ENCODE results near the gene PRPH. TPM values are rescaled to one million over a fixed set of nuclear protein-coding genes. Genes with fewer than 3 reads are reported as not detected.

PRPH gene
- total and polyA plus RNA-seq, 2 of the 8 experiments (the other 6 are each of a cell fraction or from before 2014, with no cell fraction given), result 0.79 to 1.4 TPM

- H2AK5ac ChIP-seq (ENCODE audit: low read depth, low read length), result no peak overlapping the region
- no peaks in the 10 kb centered on the region for H4K20me1 ChIP-seq (replicated peaks in 1 of 2; ENCODE audit: control insufficient read depth in 1 of 2, insufficient read depth in 2 of 2, low read length in 2 of 2)
- H3K79me1 ChIP-seq (ENCODE audit: low read depth, low read length), result no peaks in the 10 kb centered on the region
- H2BK120ac ChIP-seq (replicated peaks; ENCODE audit: low read depth, low read length), result no peak overlapping the region
- H4K91ac ChIP-seq (replicated peaks; ENCODE audit: insufficient read length, low read length), result no peak overlapping the region
- no peaks in the 10 kb centered on the region for H3K4me1 ChIP-seq (replicated peaks in 1 of 4; ENCODE audit: control insufficient read depth in 3 of 4, insufficient read depth in 4 of 4, low read length in 3 of 4)
- H3K79me2 ChIP-seq (ENCODE audit: control insufficient read depth in 1 of 2, insufficient read depth in 2 of 2, low read length in 2 of 2), result no peaks in the 10 kb centered on the region
- H3K14ac ChIP-seq (ENCODE audit: insufficient read length), result no peak overlapping the region
- H3K27me3 ChIP-seq (replicated peaks in 1 of 4; ENCODE audit: control insufficient read depth in 3 of 4, extremely low read depth in 1 of 4, insufficient read depth in 3 of 4, low read length in 3 of 4), result no peaks in the 10 kb centered on the region
- no peaks in the 10 kb centered on the region for H3K23me2 ChIP-seq (ENCODE audit: low read depth, low read length)
- no peak overlapping the region for H2BK20ac ChIP-seq (ENCODE audit: low read length)
- H2AFZ ChIP-seq (ENCODE audit: low read length), result no peak overlapping the region
- no peaks in the 10 kb centered on the region for H3K36me3 ChIP-seq (ENCODE audit: control insufficient read depth in 2 of 4, insufficient read depth in 4 of 4, low read length in 3 of 4)
- no peak for DNase-seq (ENCODE audit: low read depth in 1 of 2, low spot score in 2 of 2)
- WGBS, 2 experiments (ENCODE audit: extremely low coverage in 1 of 2, insufficient coverage in 1 of 2, insufficient read length in 1 of 2, insufficient replicate concordance in 2 of 2, low coverage in 1 of 2, low lambda C conversion rate in 2 of 2, missing lambda C conversion rate in 1 of 2), result 78% methylated on average over 11 of the region's 11 CpGs; no CpG with 5 or more reads in 1 of the 2 experiments
- H4K5ac ChIP-seq (ENCODE audit: insufficient read length, low read depth, low read length), result no peak overlapping the region
- CTCF ChIA-PET (ENCODE audit: partially characterized antibody), result interaction anchor here (0.6 to 1.7 kb wide), 5 partner anchors 10 to 121 kb away, joined by 3 to 6 read pairs (median 3); partner anchors contain the start of gene TUBA1C
- no peak overlapping the region for H3K9ac ChIP-seq (replicated peaks in 1 of 4; ENCODE audit: extremely low read depth in 1 of 4, low read depth in 3 of 4, low read length in 3 of 4)
- no peak overlapping the region for H3K4ac ChIP-seq (replicated peaks; ENCODE audit: insufficient read length, low read depth, low read length)
- FAIRE-seq, result no peak
- H3K18ac ChIP-seq (ENCODE audit: extremely low read depth, low read length), result no peak overlapping the region
- POLR2A ChIA-PET (ENCODE audit: partially characterized antibody), result interaction anchor here (1.4 to 3.9 kb wide), 2 partner anchors 12 to 17 kb away, joined by 3 to 39 read pairs; partner anchors contain the start of gene TUBA1C
- no peak overlapping the region for H3K23ac ChIP-seq (ENCODE audit: insufficient read length)
- H2BK5ac ChIP-seq (ENCODE audit: low read depth, low read length), result no peak overlapping the region
- no peak overlapping the region for H2BK12ac ChIP-seq (ENCODE audit: low read depth, low read length)
- H4K8ac ChIP-seq (ENCODE audit: extremely low read depth, insufficient read depth, low read length), result no peak overlapping the region
- no peak overlapping the region for H3K27ac ChIP-seq (ENCODE audit: low read depth, low read length)
- H3K4me2 ChIP-seq (ENCODE audit: insufficient read depth in 1 of 2, low read depth in 2 of 2, low read length in 2 of 2), result no peak overlapping the region
- TF ChIP-seq EP300 (IDR thresholded peaks at IDR 0.05; ENCODE audit: borderline replicate concordance in 1 of 2, low read depth in 2 of 2, low read length in 2 of 2) (no peak), RFX5 (IDR thresholded peaks at IDR 0.05; ENCODE audit: borderline replicate concordance, low read depth, low read length) (no peak), TAF1 (IDR thresholded peaks at IDR 0.05; ENCODE audit: low read depth, low read length) (no peak), TBP (IDR thresholded peaks at IDR 0.05; ENCODE audit: low read depth, low read length) (no peak), KDM1A (IDR thresholded peaks at IDR 0.05; ENCODE audit: borderline replicate concordance, low read length) (no peak), CHD2 (IDR thresholded peaks at IDR 0.05; ENCODE audit: low read length) (no peak)
- no peaks in the 10 kb centered on the region for H3K9me3 ChIP-seq (ENCODE audit: insufficient read depth in 2 of 2, low read depth in 1 of 2, low read length in 1 of 2)
- no peak overlapping the region for H2BK15ac ChIP-seq (ENCODE audit: low read length)
- no peak overlapping the region for H3K56ac ChIP-seq (replicated peaks; ENCODE audit: insufficient read length, low read depth, low read length)
- no peak overlapping the region for H3K4me3 ChIP-seq (ENCODE audit: extremely low read depth in 1 of 4, insufficient read depth in 2 of 4, low read depth in 3 of 4, low read length in 4 of 4)
Observed at GRCh38 chr12:49253033-49253623, 41.8 kb upstream of the PRPH start.

Measured in H1 (cell line).